AG09309 (cell line): ENCODE measurements around the gene KLRG1.

Experiments used
- DNase-seq: peaks from one replicate; pipeline ENCODE4 v3.0.0-alpha.2; 2010; ENCODE audit warnings: low read depth
- H3K4me3 ChIP-seq: 2 replicates; pipeline ENCODE4 v1.5.1; 2011; ENCODE audit warnings: mild to moderate bottlenecking, low read depth, low read length, moderate library complexity; ENCODE audit not compliant: control insufficient read depth
- TF ChIP-seq, protein P1 (sequence below): IDR thresholded peaks from 2 replicates; pipeline ENCODE4 v1.5.1; 2011; ENCODE audit warnings: mild to moderate bottlenecking, low read depth, low read length, inconsistent platforms; ENCODE audit not compliant: insufficient read depth, control insufficient read depth; ENCODE audit errors: missing control alignments

The KLRG1 gene

DNA sequence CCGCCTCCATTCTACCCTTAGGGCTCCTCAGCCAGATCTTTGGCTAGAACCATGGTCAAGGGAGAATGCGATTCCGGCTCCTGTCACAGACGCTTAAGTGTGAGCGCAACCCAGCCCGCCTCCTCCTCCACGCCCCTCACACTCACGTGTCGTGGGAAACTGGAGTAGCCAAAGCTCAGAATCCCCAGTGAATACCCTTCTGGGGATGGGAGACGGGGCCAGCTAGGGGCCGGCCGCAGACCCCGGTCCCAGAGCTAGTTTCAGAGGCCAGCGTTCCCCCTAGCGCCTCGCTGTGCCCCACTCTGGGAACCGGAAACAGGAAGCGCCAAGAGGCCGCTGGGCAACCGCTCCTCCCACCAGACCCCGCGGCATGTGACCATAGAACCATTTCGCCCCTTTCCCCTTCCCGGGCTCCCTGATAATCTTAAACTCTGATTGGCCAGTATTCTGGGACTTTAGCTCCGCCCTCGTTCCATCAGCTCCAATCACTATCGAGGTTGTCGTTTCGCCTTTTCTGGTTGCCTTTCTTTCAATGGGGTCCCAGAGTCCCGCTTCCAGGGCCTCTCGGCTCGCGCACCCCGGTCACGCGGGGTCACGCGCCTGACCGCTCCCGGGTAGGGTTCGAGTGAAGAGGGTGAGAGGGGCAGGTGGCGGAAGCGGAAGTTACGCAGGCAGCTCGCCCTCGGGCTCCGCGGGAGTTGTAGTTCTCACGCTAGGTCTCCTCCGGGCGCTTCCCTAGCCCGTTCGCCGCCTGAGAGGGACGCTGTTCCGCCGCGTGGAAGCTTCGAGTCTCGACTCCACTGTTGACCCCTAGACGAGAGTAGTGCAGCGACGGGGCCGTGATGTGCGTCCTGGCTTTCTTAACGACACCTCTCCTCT lies 39.8 kb upstream of the KLRG1 start, which contains the start of gene M6PR:
TSS of gene M6PR (minus strand) at position 304 of the 879 bp plus-strand sequence. CDS start 3,241 bp downstream, outside the sequence.
- H3K4me3 ChIP-seq, result peak within 1 kb of the TSS; percentile 95
- DNase-seq, result peak; percentile 72
- TF ChIP-seq, protein P1, sequence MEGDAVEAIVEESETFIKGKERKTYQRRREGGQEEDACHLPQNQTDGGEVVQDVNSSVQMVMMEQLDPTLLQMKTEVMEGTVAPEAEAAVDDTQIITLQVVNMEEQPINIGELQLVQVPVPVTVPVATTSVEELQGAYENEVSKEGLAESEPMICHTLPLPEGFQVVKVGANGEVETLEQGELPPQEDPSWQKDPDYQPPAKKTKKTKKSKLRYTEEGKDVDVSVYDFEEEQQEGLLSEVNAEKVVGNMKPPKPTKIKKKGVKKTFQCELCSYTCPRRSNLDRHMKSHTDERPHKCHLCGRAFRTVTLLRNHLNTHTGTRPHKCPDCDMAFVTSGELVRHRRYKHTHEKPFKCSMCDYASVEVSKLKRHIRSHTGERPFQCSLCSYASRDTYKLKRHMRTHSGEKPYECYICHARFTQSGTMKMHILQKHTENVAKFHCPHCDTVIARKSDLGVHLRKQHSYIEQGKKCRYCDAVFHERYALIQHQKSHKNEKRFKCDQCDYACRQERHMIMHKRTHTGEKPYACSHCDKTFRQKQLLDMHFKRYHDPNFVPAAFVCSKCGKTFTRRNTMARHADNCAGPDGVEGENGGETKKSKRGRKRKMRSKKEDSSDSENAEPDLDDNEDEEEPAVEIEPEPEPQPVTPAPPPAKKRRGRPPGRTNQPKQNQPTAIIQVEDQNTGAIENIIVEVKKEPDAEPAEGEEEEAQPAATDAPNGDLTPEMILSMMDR, result peak; percentile 49

- DNase-seq, result no peak
- peak overlapping the region; percentile 95 for H3K4me3 ChIP-seq
- TF ChIP-seq, protein P1, result no peak
These were observed 39.2 kb upstream of the KLRG1 start for GRCh38 chr12:8950221-8950527.

- DNase-seq, result no peak
- TF ChIP-seq, protein P1, result no peak
- H3K4me3 ChIP-seq, result peak overlapping the region; percentile 95
These were observed 38.5 kb upstream of the KLRG1 start for GRCh38 chr12:8950702-8951478.

GRCh38 chr12:8951744-8952143 lies 37.6 kb upstream of the KLRG1 start:
- DNase-seq, result no peak
- no peak overlapping the region for H3K4me3 ChIP-seq
- TF ChIP-seq, protein P1, result no peak

DNA sequence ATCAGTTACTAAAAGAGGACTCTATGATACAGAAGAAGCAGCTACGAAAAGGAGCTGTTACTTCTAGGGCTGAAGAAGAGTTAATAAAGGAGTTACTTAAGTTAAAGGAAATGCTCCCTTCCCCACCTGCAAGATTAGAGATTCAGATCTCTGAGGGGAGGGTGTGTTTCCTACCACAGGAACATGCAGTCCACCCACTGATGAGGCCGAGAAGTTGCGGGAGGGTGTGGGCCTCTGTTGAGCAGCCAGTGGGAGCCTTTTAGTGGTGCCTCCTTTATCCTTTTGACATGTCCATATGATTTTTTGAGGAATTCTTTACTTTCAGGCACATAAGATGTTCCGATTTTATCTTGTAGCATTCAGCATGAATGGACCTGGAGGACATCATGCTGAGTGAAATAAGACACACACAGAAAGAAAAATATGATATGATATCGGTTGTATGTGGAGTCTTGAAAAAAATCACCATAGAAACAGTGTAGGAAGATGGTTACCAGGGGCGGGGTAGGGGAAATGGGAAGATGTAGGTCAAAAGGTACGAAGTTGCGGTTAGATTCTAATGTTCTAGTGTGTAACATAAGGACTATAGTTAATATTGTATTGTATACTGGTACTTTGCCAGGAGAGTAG lies 35.5 kb upstream of the KLRG1 start:
- no peak for DNase-seq
- no peak overlapping the region for H3K4me3 ChIP-seq
- TF ChIP-seq, protein P1, result no peak

- TF ChIP-seq, protein P1, result no peak
These were observed 33.3 kb upstream of the KLRG1 start for GRCh38 chr12:8956073-8956472.

More at GRCh38 chr12:8956073-8956472, 33.3 kb upstream of the KLRG1 start:
- no peak for DNase-seq
- H3K4me3 ChIP-seq, result no peak overlapping the region
